DND-41 (cell line): ENCODE data around the gene MICU1.

Source experiments
- CTCF ChIP-seq: IDR thresholded peaks from 2 replicates; pipeline ENCODE4 v1.5.1; 2012; ENCODE audit warnings: borderline replicate concordance, low read length, moderate library complexity, mild to moderate bottlenecking; ENCODE audit not compliant: poor library complexity, severe bottlenecking; ENCODE audit errors: extremely low read depth
- EZH2 ChIP-seq: IDR thresholded peaks from 3 replicates; pipeline ENCODE4 v1.6.1; 2012; ENCODE audit warnings: borderline replicate concordance, low read depth, mild to moderate bottlenecking, moderate library complexity, low read length, inconsistent platforms; ENCODE audit not compliant: severe bottlenecking

- TF ChIP-seq CTCF (no peak), EZH2 (no peak)
These were observed 153.6 kb downstream of the MICU1 start for GRCh38 chr10:72472306-72472705.
